T-cell (primary cell): ENCODE measurements around the gene SURF1. TPM values are rescaled to one million over a fixed set of nuclear protein-coding genes. Genes with fewer than 3 reads are reported as not detected.
A peak's percentile ranks its signal among the peaks of the same experiment; 100 is the strongest.

Source experiments
- ATAC-seq, 4 experiments: fragments of 200-7000 bp in 3 of 4; fragments of 150-1000 bp in 1 of 4; cut with Tn5 transposase; replicated peaks in 1 of 4; 1 replicate in 3 of 4; 2 replicates in 1 of 4; pipeline ENCODE4 v1.10.0; 2021; ENCODE audit warnings: moderate library complexity in 3 of 4, mild to moderate bottlenecking in 2 of 4, moderate number of reproducible peaks in 1 of 4
- CTCF ChIA-PET, 2 donors: fragments of 300-600 bp; sonication (Branson Sonifier 250); formaldehyde crosslinking; loops; one replicate each; lab custom pipeline; 2022; ENCODE audit warnings: antibody characterized with exemption in 2 of 2; lab: Charles Lee
- POLR2A ChIA-PET, 2 donors: fragments of 300-600 bp; sonication (Branson Sonifier 250); formaldehyde crosslinking; loops; one replicate each; lab custom pipeline; 2022; ENCODE audit warnings: antibody characterized with exemption in 2 of 2; lab: Charles Lee
- DNase-seq, 35 experiments: peaks; one replicate each; pipeline versions ENCODE4 v3.0.0 to v3.0.0-alpha.2; 2013 to 2023
- H3K27ac ChIP-seq: one replicate; pipeline ENCODE4 v1.5.1; 2013; ENCODE audit warnings: low read length
- H3K27me3 ChIP-seq, 2 experiments: replicated peaks in 1 of 2; 1 replicate in 1 of 2; 2 replicates in 1 of 2; pipeline versions ENCODE4 v1.6.1 to v1.7.0; 2013; ENCODE audit warnings: low read length in 1 of 2, mixed read lengths in 1 of 2; ENCODE audit not compliant: control insufficient read depth in 2 of 2, insufficient read depth in 2 of 2; ENCODE audit errors: extremely low read depth in 1 of 2
- H3K36me3 ChIP-seq, 2 donors: 1 replicate in 1 of 2; 2 replicates in 1 of 2; pipeline versions ENCODE4 v1.6.1 to v1.7.0; 2013; ENCODE audit warnings: low read length in 1 of 2; ENCODE audit not compliant: control insufficient read depth in 2 of 2, insufficient read depth in 1 of 2; ENCODE audit errors: extremely low read depth in 1 of 2
- H3K4me1 ChIP-seq, 2 experiments: 1 replicate in 1 of 2; 2 replicates in 1 of 2; pipeline versions ENCODE4 v1.6.1 to v1.7.0; 2013; ENCODE audit warnings: low read length in 2 of 2, mixed read lengths in 1 of 2; ENCODE audit not compliant: insufficient read depth in 2 of 2, control insufficient read depth in 1 of 2; ENCODE audit errors: extremely low read depth in 1 of 2
- H3K4me3 ChIP-seq, 2 donors: 1 replicate in 1 of 2; 2 replicates in 1 of 2; pipeline versions ENCODE4 v1.5.1 to v1.7.0; 2013; ENCODE audit warnings: mild to moderate bottlenecking in 2 of 2, low read length in 1 of 2, moderate library complexity in 1 of 2; ENCODE audit not compliant: control insufficient read depth in 1 of 2; ENCODE audit errors: extremely low read depth in 1 of 2
- H3K9me3 ChIP-seq: 2 replicates; pipeline ENCODE4 v1.7.0; 2013
- H3K27ac Mint-ChIP-seq, 2 donors: one replicate each; pipeline ENCODE4 v1.8.0; 2020 to 2021; ENCODE audit warnings: mild to moderate bottlenecking in 2 of 2, mixed read lengths in 2 of 2
- H3K27me3 Mint-ChIP-seq, 2 donors: one replicate each; pipeline ENCODE4 v1.8.0; 2021 to 2022; ENCODE audit warnings: mixed read lengths in 2 of 2
- H3K36me3 Mint-ChIP-seq: one replicate; pipeline ENCODE4 v1.8.0; 2021; ENCODE audit warnings: mixed read lengths
- H3K4me1 Mint-ChIP-seq, 3 donors: one replicate each; pipeline ENCODE4 v1.8.0; 2020 to 2022; ENCODE audit warnings: mixed read lengths in 3 of 3, mild to moderate bottlenecking in 1 of 3
- H3K4me3 Mint-ChIP-seq, 3 donors: one replicate each; pipeline ENCODE4 v1.8.0; 2020 to 2022; ENCODE audit warnings: mild to moderate bottlenecking in 3 of 3, mixed read lengths in 3 of 3, moderate library complexity in 3 of 3
- H3K9me3 Mint-ChIP-seq, 3 donors: one replicate each; pipeline ENCODE4 v1.8.0; 2020 to 2022; ENCODE audit warnings: mixed read lengths in 3 of 3
- WGBS: methylation state at CpG from one replicate; pipeline ENCODE4 v1.1.5; 2013; ENCODE audit warnings: missing lambda C conversion rate; ENCODE audit not compliant: insufficient coverage; 5-methylcytosine and 5-hydroxymethylcytosine counted together
- total RNA-seq, 35 experiments: library from RNA in 6 of 35; stranded (reverse) in 6 of 35; fragments of 120-200 nt in 1 of 35; gene quantifications; one replicate each; pipeline versions ENCODE4 v1.2.1 to v1.2.4 and lab custom pipeline; 2013 to 2026

The SURF1 gene
- 10 to 100 TPM; 33.0 to 58.7 (median 58.3) TPM for total RNA-seq
- total RNA-seq (2013): 26.8 TPM
- total RNA-seq (lab: John Stamatoyannopoulos, UW): 10.2 to 44.3 (median 26.8) reads per million in 29 experiments

- Mint-ChIP-seq H3K27me3 (no peaks in the 10 kb centered on the region), H3K27ac (peak within 1 kb of the TSS; percentile 84 to 85), H3K36me3 (peaks cover 20% of the 10 kb centered on the region), H3K4me3 (peak within 1 kb of the TSS; percentile 82 to 87 (median 84)), H3K9me3 (no peaks in the 10 kb centered on the region), H3K4me1 (peaks cover 25 to 47% (median 44%) of the 10 kb centered on the region in 3 donors)
- Histone ChIP-seq H3K9me3 (no peaks in the 10 kb centered on the region), H3K27ac (peak within 1 kb of the TSS; percentile 36), H3K4me3 (peak within 1 kb of the TSS; percentile 79 to 87), H3K4me1 (peaks cover 9 to 51% of the 10 kb centered on the region in 2 experiments), H3K27me3 (no peaks in the 10 kb centered on the region), H3K36me3 (peaks cover 17 to 65% of the 10 kb centered on the region in 2 donors)
- 1% methylated on average over 78 of the region's 78 CpGs for WGBS
- DNase-seq (peak; percentile 78 to 95 (median 88)), ATAC-seq (peak; percentile 89 to 97 (median 94))
- CTCF ChIA-PET: interaction anchor here (0.7 to 2.8 kb wide), 4 partner anchors 8 to 171 kb away, joined by 3 to 16 read pairs (median 4); partner anchors contain the start of genes MED22 (in 1 of the 2) and RPL7A (in 1 of the 2)
- POLR2A ChIA-PET: interaction anchor here (0.6 to 2.3 kb wide), 3 partner anchors 8 to 676 kb away, joined by 3 to 9 read pairs (median 6); no protein-coding TSS in a partner anchor
Observed at GRCh38 chr9:133356391-133357091, at the start of gene SURF1, which contains the start of gene SURF2. TSS of gene SURF1 (minus strand) at chr9:133356487. CDS start at chr9:133356453, 34 bp downstream. TSS of gene SURF2 (plus strand) at chr9:133356550. CDS start at chr9:133356593, 43 bp downstream.

GRCh38 chr9:133405508-133406438 lies 49.5 kb upstream of the SURF1 start:
- H3K4me1 Mint-ChIP-seq: peaks cover 4 to 12% (median 10%) of the 10 kb centered on the region in 3 donors
- DNase-seq (no peak), ATAC-seq (no peak)
- no peaks in the 10 kb centered on the region for H3K27me3 ChIP-seq
- ChIA-PET CTCF (interaction anchor here in 1 of 2 donors (1.3 kb wide), 1 partner anchor 219 kb away, joined by 3 read pairs; no protein-coding TSS in a partner anchor), POLR2A (no interaction called here)
- no peak overlapping the region for H3K4me3 Mint-ChIP-seq
- peaks cover 16 to 60% of the 10 kb centered on the region in 2 donors for H3K36me3 ChIP-seq
- H3K27ac Mint-ChIP-seq: no peak overlapping the region
- H3K27me3 Mint-ChIP-seq: no peaks in the 10 kb centered on the region
- no peaks in the 10 kb centered on the region for H3K9me3 Mint-ChIP-seq
- peaks cover 0 to 20% of the 10 kb centered on the region in 2 experiments for H3K4me1 ChIP-seq
- WGBS: 90% methylated on average over 12 of the region's 19 CpGs
- peaks cover 24% of the 10 kb centered on the region for H3K36me3 Mint-ChIP-seq
- no peak overlapping the region for H3K4me3 ChIP-seq
- no peak overlapping the region for H3K27ac ChIP-seq
- H3K9me3 ChIP-seq: no peaks in the 10 kb centered on the region

- Histone ChIP-seq H3K27ac (no peak overlapping the region), H3K9me3 (no peaks in the 10 kb centered on the region), H3K4me3 (no peak overlapping the region), H3K27me3 (no peaks in the 10 kb centered on the region), H3K36me3 (peaks cover 12 to 48% of the 10 kb centered on the region in 2 donors), H3K4me1 (peaks cover 0 to 23% of the 10 kb centered on the region in 2 experiments)
- no peaks in the 10 kb centered on the region for H3K27me3 Mint-ChIP-seq
- POLR2A ChIA-PET: no interaction called here
- peaks cover 11% of the 10 kb centered on the region for H3K36me3 Mint-ChIP-seq
- no peaks in the 10 kb centered on the region for H3K9me3 Mint-ChIP-seq
- peaks cover 0 to 12% (median 10%) of the 10 kb centered on the region in 3 donors for H3K4me1 Mint-ChIP-seq
- CTCF ChIA-PET: interaction anchor here (1.2 to 1.5 kb wide), 2 partner anchors 11 to 12 kb away, joined by 3 read pairs; no protein-coding TSS in a partner anchor
- 92% methylated on average over 8 of the region's 12 CpGs for WGBS
- DNase-seq (no peak), ATAC-seq (no peak)
- no peak overlapping the region for H3K4me3 Mint-ChIP-seq
- H3K27ac Mint-ChIP-seq: no peak overlapping the region
Observed at GRCh38 chr9:133404454-133405002, 48.2 kb upstream of the SURF1 start.

- Histone ChIP-seq H3K36me3 (peaks cover 11 to 43% of the 10 kb centered on the region in 2 donors), H3K27ac (no peak overlapping the region), H3K9me3 (no peaks in the 10 kb centered on the region), H3K27me3 (no peaks in the 10 kb centered on the region), H3K4me1 (peaks cover 0 to 23% of the 10 kb centered on the region in 2 experiments), H3K4me3 (no peak overlapping the region)
- Mint-ChIP-seq H3K4me3 (no peak overlapping the region), H3K27me3 (no peaks in the 10 kb centered on the region), H3K4me1 (peaks cover 0 to 12% (median 10%) of the 10 kb centered on the region in 3 donors), H3K9me3 (no peaks in the 10 kb centered on the region), H3K36me3 (peaks cover 6% of the 10 kb centered on the region), H3K27ac (no peak overlapping the region)
- DNase-seq: peak; percentile 19 to 76 (median 54)
- ChIA-PET POLR2A (no interaction called here), CTCF (interaction anchor here (0.6 to 1.5 kb wide), 3 partner anchors 12 to 57 kb away, joined by 3 read pairs; no protein-coding TSS in a partner anchor)
- peak; percentile 55 to 68 (median 61) for ATAC-seq
- 80% methylated on average over 12 of the region's 16 CpGs for WGBS
Observed at GRCh38 chr9:133403766-133404453, 47.6 kb upstream of the SURF1 start.

GRCh38 chr9:133402689-133403088 lies 46.4 kb upstream of the SURF1 start:
- H3K27me3 ChIP-seq: no peaks in the 10 kb centered on the region
- H3K27ac Mint-ChIP-seq: no peak overlapping the region
- ChIA-PET CTCF (no interaction called here), POLR2A (no interaction called here)
- no peaks in the 10 kb centered on the region for H3K9me3 ChIP-seq
- no peak overlapping the region for H3K4me3 ChIP-seq
- no peak overlapping the region for H3K27ac ChIP-seq
- WGBS: 78% methylated on average over 5 of the region's 7 CpGs
- no peaks in the 10 kb centered on the region for H3K9me3 Mint-ChIP-seq
- DNase-seq (no peak), ATAC-seq (no peak)
- peaks cover 0 to 12% (median 10%) of the 10 kb centered on the region in 3 donors for H3K4me1 Mint-ChIP-seq
- no peak overlapping the region for H3K4me3 Mint-ChIP-seq
- H3K4me1 ChIP-seq: peaks cover 0 to 23% of the 10 kb centered on the region in 2 experiments
- peaks cover 11 to 33% of the 10 kb centered on the region in 2 donors for H3K36me3 ChIP-seq
- H3K36me3 Mint-ChIP-seq: peaks cover 6% of the 10 kb centered on the region
- no peaks in the 10 kb centered on the region for H3K27me3 Mint-ChIP-seq
